GM19463 (cell line): ENCODE measurements around the gene AFAP1L2.
"Not testable (repeated sequence)": the region's sequence is repeated elsewhere in the genome, so short reads cannot be mapped to it uniquely, and the experiment has no call there.

Experiments used
- ATAC-seq: cut with Tn5 transposase; IDR thresholded peaks from one replicate; pipeline ENCODE4 v1.9.1; 2021; ENCODE audit warnings: mild to moderate bottlenecking, moderate library complexity; ENCODE audit not compliant: unreplicated experiment

Gene AFAP1L2

DNA sequence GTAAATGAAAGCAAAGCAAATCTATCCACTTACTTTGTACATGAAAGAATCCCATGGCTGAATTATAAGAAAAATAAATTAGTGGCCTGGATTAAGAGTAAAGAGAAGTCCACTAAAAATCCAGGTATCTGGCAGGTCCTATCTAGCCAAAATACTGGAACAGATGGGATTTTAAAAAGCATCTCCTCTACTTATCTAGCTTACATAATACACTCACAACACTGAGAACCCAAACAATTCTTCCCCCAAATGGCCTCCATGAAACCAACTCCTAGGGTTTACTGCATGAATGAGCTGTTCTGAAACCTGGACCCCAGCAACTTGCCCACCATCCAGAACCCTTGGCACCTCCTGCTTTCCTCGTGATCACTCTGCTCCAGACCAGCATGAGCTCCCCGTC, 61.3 kb downstream of the AFAP1L2 start:
- no peak for ATAC-seq

GRCh38 chr10:114340816-114341215, 63.5 kb downstream of the AFAP1L2 start:
- no peak for ATAC-seq

- ATAC-seq, result peak; percentile 78
These were observed 66.5 kb downstream of the AFAP1L2 start for GRCh38 chr10:114337510-114338462.

- no peak for ATAC-seq
These were observed 67.3 kb downstream of the AFAP1L2 start for GRCh38 chr10:114336823-114337509.

- ATAC-seq, result no peak
These were observed 68.7 kb downstream of the AFAP1L2 start for GRCh38 chr10:114335614-114336013.

- ATAC-seq, result no peak
These were observed 70.0 kb downstream of the AFAP1L2 start for GRCh38 chr10:114334301-114334700.

DNA sequence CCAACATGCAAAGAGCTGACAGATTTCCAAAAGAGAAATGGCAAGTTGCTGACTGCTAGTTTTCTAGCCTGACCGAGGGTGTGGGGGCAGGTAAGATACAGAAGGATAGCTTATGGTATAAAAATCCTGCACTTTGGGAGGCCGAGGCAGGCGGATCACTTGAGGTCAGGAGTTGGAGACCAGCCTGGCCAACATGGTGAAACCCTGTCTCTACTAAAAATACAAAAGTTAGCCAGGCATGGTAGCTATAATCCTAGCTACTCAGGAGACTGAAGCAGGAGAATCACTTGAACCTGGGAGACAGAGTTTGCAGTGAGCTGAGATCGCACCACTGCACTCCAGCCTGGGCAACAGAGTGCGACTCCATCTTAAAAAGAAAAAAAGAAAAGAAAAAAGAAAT, 70.9 kb downstream of the AFAP1L2 start:
- ATAC-seq, result not testable (repeated sequence)

GRCh38 chr10:114332301-114333192, 71.8 kb downstream of the AFAP1L2 start:
- ATAC-seq, result no peak

DNA sequence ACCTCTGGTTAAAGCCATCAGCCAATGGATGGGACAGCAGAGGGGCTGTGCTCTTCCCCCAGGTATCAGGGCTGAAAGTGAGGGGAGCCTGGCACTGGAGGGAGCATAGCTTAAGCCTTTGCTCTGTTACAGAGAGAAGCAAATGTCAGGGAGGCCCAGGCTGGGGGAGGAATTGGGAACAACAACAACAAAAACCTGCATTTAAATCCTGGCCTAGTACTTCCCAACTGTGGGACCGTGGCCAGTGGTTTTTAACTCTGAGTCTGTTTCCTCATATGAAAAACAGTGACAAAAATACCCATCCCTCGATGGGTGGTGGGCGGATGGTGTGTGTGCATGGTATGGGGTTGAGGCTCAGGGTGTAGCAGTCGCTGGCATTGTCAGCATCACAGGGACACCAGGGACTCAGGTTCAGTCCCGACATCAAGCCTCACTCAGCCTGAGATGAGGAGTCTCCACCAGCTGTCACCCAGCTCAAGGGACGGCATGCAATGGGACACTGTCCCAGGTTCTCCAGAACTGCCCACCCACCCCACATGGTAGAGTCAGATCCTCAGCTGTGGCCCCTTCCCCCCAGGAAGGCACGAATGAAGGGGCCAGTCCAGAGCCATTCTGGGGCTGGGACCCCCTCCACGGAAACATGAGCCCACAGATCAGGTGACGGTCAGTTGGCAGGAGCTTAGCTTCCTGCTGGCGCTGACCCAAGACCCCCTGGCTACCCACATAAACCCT, 74.5 kb downstream of the AFAP1L2 start:
- ATAC-seq, result no peak

DNA sequence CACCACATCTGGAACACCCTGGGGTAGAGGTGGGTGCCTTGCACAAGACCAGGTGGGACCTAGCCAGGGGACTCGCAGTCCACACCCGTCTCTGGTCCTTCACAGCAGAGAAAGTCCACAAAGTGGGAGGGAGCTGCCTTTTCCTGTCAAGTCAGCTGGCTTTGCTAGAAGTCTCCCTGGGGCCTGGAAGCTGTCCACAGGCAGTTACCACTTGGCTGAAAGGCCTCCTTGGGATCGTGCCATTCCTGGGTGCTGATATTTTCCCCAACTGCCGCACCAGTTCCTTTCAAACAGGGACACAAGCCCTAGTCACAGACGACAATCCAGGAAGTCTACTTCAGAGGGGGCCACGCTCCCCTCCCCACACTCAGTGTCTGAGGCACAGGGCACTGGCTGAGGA, 75.4 kb downstream of the AFAP1L2 start:
- ATAC-seq, result no peak

DNA sequence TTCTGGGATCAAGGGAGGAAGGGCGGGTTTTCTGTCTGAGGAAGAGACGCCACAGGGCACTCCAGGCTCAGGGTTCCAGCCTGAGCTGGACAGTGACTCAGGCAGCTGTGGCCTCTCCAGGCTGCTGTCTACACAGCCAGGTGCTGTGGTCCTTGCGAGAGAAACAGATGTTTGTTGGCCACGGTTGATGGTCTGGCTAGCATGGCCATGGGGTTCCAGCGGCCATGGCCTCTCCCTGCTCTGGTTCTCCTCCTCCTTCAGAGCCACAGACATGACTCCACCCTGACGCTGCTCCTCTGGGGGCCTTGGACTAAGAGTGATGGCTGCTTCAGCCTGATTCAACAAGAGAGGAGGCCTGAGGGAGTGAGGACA, 75.9 kb downstream of the AFAP1L2 start:
- no peak for ATAC-seq

DNA sequence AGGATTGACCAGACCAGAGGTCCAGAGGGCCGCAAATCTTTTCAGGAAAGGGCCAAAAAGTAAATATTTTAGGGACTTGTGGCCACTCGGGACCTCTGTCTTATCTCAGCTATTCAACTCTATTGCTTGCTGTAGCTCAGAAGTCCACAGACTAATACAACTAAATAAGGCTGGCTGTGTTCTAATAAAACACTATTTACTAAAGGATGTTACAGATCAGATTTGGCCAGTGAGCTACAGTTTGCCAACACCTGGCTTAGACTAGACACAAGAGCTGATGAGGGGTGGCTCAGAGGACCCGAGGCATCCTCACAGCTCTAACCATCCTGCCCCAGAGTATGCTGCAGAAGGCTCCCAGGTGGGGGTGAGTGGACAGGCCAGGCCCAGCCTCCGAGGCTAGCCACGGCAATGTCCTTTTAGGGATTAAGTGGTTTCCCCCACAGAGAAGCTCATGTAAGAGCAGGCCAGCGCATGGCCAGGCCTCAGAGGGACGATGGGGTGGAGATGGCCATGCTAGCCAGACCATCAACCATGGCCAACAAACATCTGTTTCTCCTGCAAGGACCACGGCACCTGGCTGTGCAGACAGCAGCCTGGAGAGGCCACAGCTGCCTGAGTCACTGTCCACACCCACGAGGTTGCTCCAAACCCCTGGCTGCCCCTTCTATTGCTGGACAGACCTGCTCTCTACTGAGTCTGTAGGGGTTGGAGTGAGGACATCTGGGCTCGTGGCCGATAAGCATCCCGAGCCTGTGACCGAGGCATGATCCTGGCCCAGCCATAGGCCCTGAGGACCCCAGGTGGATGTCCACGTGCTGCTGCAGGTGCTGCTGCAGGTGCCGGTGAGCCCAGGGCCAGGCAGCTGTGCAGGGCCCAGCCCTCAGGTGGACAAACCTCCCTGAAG, 76.5 kb downstream of the AFAP1L2 start:
- ATAC-seq, result no peak

DNA sequence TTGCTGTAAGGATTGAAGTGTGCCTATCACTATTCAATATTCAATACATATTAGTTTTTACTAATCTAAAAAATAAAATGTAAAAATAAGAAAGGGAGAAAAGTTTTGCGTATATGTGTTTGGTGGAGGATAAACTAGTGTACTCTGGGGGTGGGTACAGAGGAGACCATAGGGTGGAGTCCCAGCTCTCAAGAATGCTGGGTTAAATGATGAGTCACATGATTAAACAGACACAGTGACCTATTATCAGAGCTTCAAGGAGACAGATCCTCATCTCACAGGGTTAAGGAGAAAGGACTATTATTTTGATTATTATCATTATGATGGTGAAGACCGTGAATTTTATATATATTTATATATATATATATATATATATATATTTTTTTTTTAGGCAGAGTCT, 77.5 kb downstream of the AFAP1L2 start:
- no peak for ATAC-seq

DNA sequence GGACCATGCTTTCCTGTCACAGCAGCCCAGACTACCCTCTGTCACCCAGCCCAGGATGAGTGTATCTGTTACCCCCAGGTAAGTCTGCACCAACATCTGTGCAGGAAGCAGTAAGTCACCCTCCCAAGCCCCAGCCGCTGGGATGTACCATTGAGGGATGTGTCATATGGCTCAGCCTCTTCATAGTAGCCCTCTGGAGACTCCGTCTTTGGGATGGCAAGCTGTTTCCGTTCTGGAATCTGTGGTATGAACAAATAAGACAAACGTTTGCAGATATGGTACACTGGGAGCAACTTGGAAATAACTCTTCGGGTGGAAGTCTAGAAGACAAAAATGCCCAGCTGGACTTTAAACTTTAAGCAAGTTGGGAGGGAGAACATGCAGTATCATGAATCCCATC, 81.3 kb downstream of the AFAP1L2 start:
- ATAC-seq, result no peak

- no peak for ATAC-seq
These were observed 82.0 kb downstream of the AFAP1L2 start for GRCh38 chr10:114322344-114322743.

- no peak for ATAC-seq
These were observed 83.8 kb downstream of the AFAP1L2 start for GRCh38 chr10:114320249-114321116.

DNA sequence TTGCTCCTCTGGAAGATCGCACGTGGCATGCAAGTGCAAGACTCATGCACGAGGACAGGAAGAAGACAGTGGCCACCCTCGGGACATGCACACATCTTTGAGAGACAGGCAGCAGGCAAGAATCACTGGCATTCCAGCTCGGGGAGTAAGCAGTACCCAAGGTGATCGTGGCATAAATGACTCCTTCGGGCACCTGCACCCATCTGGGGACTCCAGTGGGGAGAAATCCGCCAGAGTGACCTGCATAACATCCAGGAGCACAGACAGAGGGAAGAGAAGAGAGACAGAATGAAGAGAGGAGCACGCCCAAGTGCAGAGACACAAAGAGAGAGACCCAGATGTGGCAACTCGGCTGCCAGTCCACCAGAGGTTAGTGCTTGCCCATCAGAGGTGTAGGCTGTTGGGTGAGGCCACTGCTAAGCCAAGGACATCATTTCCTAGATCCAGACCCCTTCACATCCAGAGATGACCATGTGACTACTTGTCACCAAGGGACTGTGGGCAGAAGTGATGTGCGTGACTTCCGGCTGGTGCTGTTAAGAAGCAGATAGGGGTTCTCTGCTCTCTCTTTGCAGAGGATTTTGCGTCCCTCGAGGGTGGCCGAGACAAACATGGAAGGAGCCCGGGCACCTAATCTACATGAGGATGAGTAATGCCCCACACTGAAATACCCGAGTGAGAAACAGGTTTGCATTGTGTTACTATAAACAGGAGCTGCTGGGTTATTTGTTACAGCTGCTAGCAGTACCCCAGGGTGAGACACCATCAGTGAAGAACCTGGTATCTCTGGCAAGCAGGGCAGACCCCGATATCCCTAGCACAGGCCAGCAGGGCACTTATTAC, 84.7 kb downstream of the AFAP1L2 start:
- no peak for ATAC-seq

GRCh38 chr10:114316744-114317143, 87.6 kb downstream of the AFAP1L2 start:
- ATAC-seq, result no peak
